ENCODE measurements around the gene KRTAP10-8.
"Not testable (repeated sequence)": the region's sequence is repeated elsewhere in the genome, so short reads cannot be mapped to it uniquely, and the experiment has no call there.

KRTAP10-8 gene

GRCh38 chr21:44653656-44654575 is 42.0 kb downstream of the KRTAP10-8 start:
- DNase-seq (ENCODE audit: low read depth, low spot score) = no peak
- H3K9ac ChIP-seq (ENCODE audit: insufficient read length, low read depth) = no peak overlapping the region
- peaks cover 6% of the 10 kb centered on the region for H3K4me1 ChIP-seq (ENCODE audit: insufficient read depth, insufficient read length)
- H3K4me3 ChIP-seq (ENCODE audit: insufficient read length, low read depth) = no peak overlapping the region
- no peaks in the 10 kb centered on the region for H3K36me3 ChIP-seq (ENCODE audit: insufficient read depth, insufficient read length, low read length)
- no peaks in the 10 kb centered on the region for H3K27me3 ChIP-seq (ENCODE audit: insufficient read depth, insufficient read length)
- no peak for TF ChIP-seq YY1 (IDR thresholded peaks at IDR 0.05; ENCODE audit: insufficient read depth, insufficient read length)
- TF ChIP-seq ZNF274 (IDR thresholded peaks at IDR 0.05; ENCODE audit: low read depth, low read length) = no peak
- TF ChIP-seq SUZ12 (IDR thresholded peaks at IDR 0.05; ENCODE audit: extremely low read depth, insufficient read depth, insufficient read length) = no peak
- H3K9me3 ChIP-seq (ENCODE audit: insufficient read depth, low read length) = peaks cover 8% of the 10 kb centered on the region; the same call in 1 of the 2 replicates

GRCh38 chr21:44654576-44655175 is 42.8 kb downstream of the KRTAP10-8 start, which contains the start of gene KRTAP12-4:
Gene KRTAP12-4 (minus strand): TSS chr21:44654659. CDS start chr21:44654614, 45 bp downstream.
- H3K9ac ChIP-seq (ENCODE audit: insufficient read length, low read depth) = no peak within 1 kb of the TSS
- no peak for TF ChIP-seq SUZ12 (IDR thresholded peaks at IDR 0.05; ENCODE audit: extremely low read depth, insufficient read depth, insufficient read length)
- no peak for TF ChIP-seq ZNF274 (IDR thresholded peaks at IDR 0.05; ENCODE audit: low read depth, low read length)
- TF ChIP-seq YY1 (IDR thresholded peaks at IDR 0.05; ENCODE audit: insufficient read depth, insufficient read length) = no peak
- peaks cover 6% of the 10 kb centered on the region for H3K4me1 ChIP-seq (ENCODE audit: insufficient read depth, insufficient read length)
- H3K27me3 ChIP-seq (ENCODE audit: insufficient read depth, insufficient read length) = no peaks in the 10 kb centered on the region
- DNase-seq (ENCODE audit: low read depth, low spot score) = no peak
- no peak within 1 kb of the TSS for H3K4me3 ChIP-seq (ENCODE audit: insufficient read length, low read depth)
- H3K36me3 ChIP-seq (ENCODE audit: insufficient read depth, insufficient read length, low read length) = no peaks in the 10 kb centered on the region
- H3K9me3 ChIP-seq (ENCODE audit: insufficient read depth, low read length) = peaks cover 8% of the 10 kb centered on the region; the same call in 1 of the 2 replicates

DNA sequence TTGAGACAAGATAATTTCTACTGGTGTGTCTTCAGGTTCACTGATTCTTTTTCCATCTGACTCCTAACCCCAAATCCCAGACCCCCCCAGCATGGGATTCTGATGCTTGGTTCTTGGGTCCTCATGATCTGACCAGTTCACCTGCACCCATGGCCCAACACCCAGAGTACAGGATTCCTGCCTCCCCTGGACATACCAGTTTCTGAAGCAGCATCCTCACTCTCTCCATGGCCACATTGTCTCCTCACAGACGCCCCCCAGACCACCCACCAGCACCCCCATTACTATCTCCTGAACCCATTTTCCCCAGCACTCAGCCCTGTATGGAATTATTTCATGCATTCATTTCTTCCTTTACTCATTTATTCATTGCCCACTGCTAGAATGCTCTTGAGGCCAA is 45.0 kb downstream of the KRTAP10-8 start:
- Histone ChIP-seq H3K36me3 (ENCODE audit: insufficient read depth, insufficient read length, low read length) (no peaks in the 10 kb centered on the region), H3K27me3 (ENCODE audit: insufficient read depth, insufficient read length) (no peaks in the 10 kb centered on the region), H3K9me3 (ENCODE audit: insufficient read depth, low read length) (peaks cover 8% of the 10 kb centered on the region; the same call in 1 of the 2 replicates), H3K9ac (ENCODE audit: insufficient read length, low read depth) (no peak overlapping the region), H3K4me1 (ENCODE audit: insufficient read depth, insufficient read length) (peaks cover 6% of the 10 kb centered on the region), H3K4me3 (ENCODE audit: insufficient read length, low read depth) (no peak overlapping the region)
- TF ChIP-seq ZNF274 (IDR thresholded peaks at IDR 0.05; ENCODE audit: low read depth, low read length) (no peak), SUZ12 (IDR thresholded peaks at IDR 0.05; ENCODE audit: extremely low read depth, insufficient read depth, insufficient read length) (no peak), YY1 (IDR thresholded peaks at IDR 0.05; ENCODE audit: insufficient read depth, insufficient read length) (no peak)
- no peak for DNase-seq (ENCODE audit: low read depth, low spot score)

DNA sequence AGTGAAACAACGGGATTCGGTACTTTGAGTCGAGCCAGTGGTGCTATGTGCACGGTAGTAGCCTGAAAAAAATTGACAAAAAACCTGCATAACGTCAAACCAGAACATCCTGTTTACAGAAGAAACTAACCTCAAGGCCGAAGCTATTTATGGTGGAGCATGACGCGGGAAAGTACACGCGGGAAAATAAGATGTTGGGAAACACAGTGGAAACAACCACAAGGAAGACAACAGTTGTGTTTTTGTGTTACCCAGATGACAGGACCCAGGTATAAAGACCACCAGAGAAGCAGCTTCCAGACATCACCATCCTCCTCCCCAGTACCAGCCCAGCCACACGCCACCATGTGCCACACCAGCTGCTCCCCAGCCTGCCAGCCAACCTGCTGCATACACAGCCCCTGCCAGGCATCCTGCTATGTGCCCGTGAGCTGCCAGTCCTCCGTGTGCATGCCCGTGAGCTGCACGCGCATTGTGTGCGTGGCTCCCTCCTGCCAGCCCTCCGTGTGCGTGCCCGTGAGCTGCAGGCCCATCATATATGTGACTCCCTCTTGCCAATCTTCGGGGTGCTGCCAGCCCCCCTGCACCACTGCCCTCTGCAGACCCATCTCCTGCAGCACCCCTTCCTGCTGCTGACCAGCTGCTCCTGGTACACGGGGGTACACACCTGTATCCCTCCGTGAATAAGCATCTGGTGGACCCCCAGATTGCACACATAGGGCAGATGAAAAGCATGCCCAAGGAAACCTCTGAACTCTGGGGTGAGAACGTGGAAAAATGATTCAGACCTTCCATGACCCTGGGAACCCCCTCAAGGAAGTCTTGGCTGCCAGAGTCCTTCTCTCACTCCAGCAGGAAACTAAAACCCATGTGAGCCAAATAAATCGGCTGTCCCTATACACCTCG is 46.0 kb downstream of the KRTAP10-8 start, which contains the start of gene KRTAP12-3:
Gene KRTAP12-3, plus strand, starts transcription at position 298 of the 906 bp plus-strand sequence. Its CDS starts 48 bp downstream, at position 346.
- H3K9ac ChIP-seq (ENCODE audit: insufficient read length, low read depth) = no peak within 1 kb of the TSS
- TF ChIP-seq SUZ12 (IDR thresholded peaks at IDR 0.05; ENCODE audit: extremely low read depth, insufficient read depth, insufficient read length) = no peak
- TF ChIP-seq ZNF274 (IDR thresholded peaks at IDR 0.05; ENCODE audit: low read depth, low read length) = no peak
- no peak for TF ChIP-seq YY1 (IDR thresholded peaks at IDR 0.05; ENCODE audit: insufficient read depth, insufficient read length)
- H3K4me3 ChIP-seq (ENCODE audit: insufficient read length, low read depth) = no peak within 1 kb of the TSS
- H3K36me3 ChIP-seq (ENCODE audit: insufficient read depth, insufficient read length, low read length) = no peaks in the 10 kb centered on the region
- no peak for DNase-seq (ENCODE audit: low read depth, low spot score)
- no peaks in the 10 kb centered on the region for H3K27me3 ChIP-seq (ENCODE audit: insufficient read depth, insufficient read length)
- peaks cover 6% of the 10 kb centered on the region for H3K4me1 ChIP-seq (ENCODE audit: insufficient read depth, insufficient read length)
- peaks cover 8% of the 10 kb centered on the region for H3K9me3 ChIP-seq (ENCODE audit: insufficient read depth, low read length)

DNA sequence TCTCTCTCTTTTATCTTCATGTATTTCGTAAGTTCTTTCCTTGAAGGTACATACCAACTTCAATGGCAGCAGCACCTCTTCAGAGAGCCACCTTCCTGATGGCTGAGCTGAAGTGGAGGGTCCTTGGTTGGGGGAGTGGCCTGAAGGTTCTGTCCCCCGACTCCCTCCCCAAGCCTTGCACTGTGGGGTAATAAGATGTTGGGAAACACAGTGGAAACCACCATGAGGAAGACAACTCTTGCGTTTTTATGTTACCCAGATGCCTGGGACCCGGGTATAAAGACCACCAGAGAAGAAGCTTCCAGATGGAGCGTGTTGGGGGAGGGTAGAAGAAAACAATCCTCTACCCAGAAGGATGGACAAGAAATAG is 46.6 kb downstream of the KRTAP10-8 start:
- TF ChIP-seq YY1 (IDR thresholded peaks at IDR 0.05; ENCODE audit: insufficient read depth, insufficient read length) (no peak), SUZ12 (IDR thresholded peaks at IDR 0.05; ENCODE audit: extremely low read depth, insufficient read depth, insufficient read length) (no peak), ZNF274 (IDR thresholded peaks at IDR 0.05; ENCODE audit: low read depth, low read length) (no peak)

GRCh38 chr21:44658913-44659595 is 47.2 kb downstream of the KRTAP10-8 start:
- DNase-seq (ENCODE audit: low read depth, low spot score) = no peak
- no peak for TF ChIP-seq YY1 (IDR thresholded peaks at IDR 0.05; ENCODE audit: insufficient read depth, insufficient read length)
- TF ChIP-seq SUZ12 (IDR thresholded peaks at IDR 0.05; ENCODE audit: extremely low read depth, insufficient read depth, insufficient read length) = no peak
- H3K27me3 ChIP-seq (ENCODE audit: insufficient read depth, insufficient read length) = no peaks in the 10 kb centered on the region
- H3K36me3 ChIP-seq (ENCODE audit: insufficient read depth, insufficient read length, low read length) = no peaks in the 10 kb centered on the region
- H3K4me3 ChIP-seq (ENCODE audit: insufficient read length, low read depth) = no peak overlapping the region
- peaks cover 6% of the 10 kb centered on the region for H3K4me1 ChIP-seq (ENCODE audit: insufficient read depth, insufficient read length)
- H3K9me3 ChIP-seq (ENCODE audit: insufficient read depth, low read length) = peaks cover 18% of the 10 kb centered on the region
- H3K9ac ChIP-seq (ENCODE audit: insufficient read length, low read depth) = no peak overlapping the region

More for the DNA sequence above, 46.6 kb downstream of the KRTAP10-8 start:
- Histone ChIP-seq H3K27me3 (ENCODE audit: insufficient read depth, insufficient read length) (no peaks in the 10 kb centered on the region), H3K36me3 (ENCODE audit: insufficient read depth, insufficient read length, low read length) (no peaks in the 10 kb centered on the region), H3K4me3 (ENCODE audit: insufficient read length, low read depth) (no peak overlapping the region), H3K4me1 (ENCODE audit: insufficient read depth, insufficient read length) (peaks cover 6% of the 10 kb centered on the region), H3K9ac (ENCODE audit: insufficient read length, low read depth) (no peak overlapping the region), H3K9me3 (ENCODE audit: insufficient read depth, low read length) (peaks cover 12% of the 10 kb centered on the region)
- DNase-seq (ENCODE audit: low read depth, low spot score) = no peak

GRCh38 chr21:44661567-44661966 is 49.7 kb downstream of the KRTAP10-8 start:
- peaks cover 14% of the 10 kb centered on the region for H3K9me3 ChIP-seq (ENCODE audit: insufficient read depth, low read length)
- H3K4me3 ChIP-seq (ENCODE audit: insufficient read length, low read depth); H3K27me3 ChIP-seq (ENCODE audit: insufficient read depth, insufficient read length); H3K4me1 ChIP-seq (ENCODE audit: insufficient read depth, insufficient read length); DNase-seq (ENCODE audit: low read depth, low spot score); H3K36me3 ChIP-seq (ENCODE audit: insufficient read depth, insufficient read length, low read length); H3K9ac ChIP-seq (ENCODE audit: insufficient read length, low read depth): not testable (repeated sequence)

All from NT2/D1 (cell line).